Psoas muscle (tissue), 8 donors: ENCODE results near the gene RASSF8. TPM values are rescaled to one million over a fixed set of nuclear protein-coding genes. Genes with fewer than 3 reads are reported as not detected.
A peak's percentile ranks its signal among the peaks of the same experiment; 100 is the strongest.

ENCODE experiments used
- ATAC-seq, 4 donors: fragments of 200-7000 bp; cut with Tn5 transposase; one replicate each; pipeline ENCODE4 v1.9.1; 2020; ENCODE audit warnings: moderate library complexity in 3 of 4, mild to moderate bottlenecking in 2 of 4
- DNase-seq, 2 donors: peaks; one replicate each; pipeline ENCODE4 v3.0.0-alpha.2; 2020
- H3K27ac ChIP-seq: fragments of 200-600 bp; one replicate; pipeline ENCODE4 v1.8.0; 2022
- H3K27me3 ChIP-seq, 3 donors: fragments of 200-600 bp in 1 of 3; one replicate each; pipeline versions ENCODE4 v1.6.1 to v1.8.0; 2013 to 2022; ENCODE audit warnings: low read length in 2 of 3, mild to moderate bottlenecking in 2 of 3, moderate library complexity in 1 of 3; ENCODE audit not compliant: insufficient read depth in 3 of 3
- H3K36me3 ChIP-seq, 2 donors: fragments of 200-600 bp in 1 of 2; one replicate each; pipeline versions ENCODE4 v1.6.1 to v1.8.0; 2013 to 2022; ENCODE audit warnings: low read depth in 1 of 2, mild to moderate bottlenecking in 1 of 2, moderate library complexity in 1 of 2; ENCODE audit not compliant: insufficient read depth in 1 of 2
- H3K4me1 ChIP-seq: fragments of 200-600 bp; one replicate; pipeline ENCODE4 v1.8.0; 2022
- H3K4me3 ChIP-seq: fragments of 200-600 bp; one replicate; pipeline ENCODE4 v1.8.0; 2022; ENCODE audit warnings: mild to moderate bottlenecking
- H3K9me3 ChIP-seq: fragments of 200-600 bp; one replicate; pipeline ENCODE4 v1.8.0; 2022
- CTCF ChIP-seq: fragments of 200-600 bp; IDR thresholded peaks from one replicate; pipeline ENCODE4 v1.8.0; 2022; ENCODE audit warnings: antibody characterized with exemption
- WGBS, 3 donors: extraction: QIAGEN DNeasy Blood & Tissue Kit; methylation state at CpG; one replicate each; pipeline versions ENCODE4 v1.1.6 to v1.1.7; 2013; 5-methylcytosine and 5-hydroxymethylcytosine counted together
- intact Hi-C, 2 donors: fragments of 100-400 bp; cut with DNase I; formaldehyde crosslinking; loops; one replicate each; pipeline versions ENCODE4 v1.11.0 to v1.14.2; 2022
- polyA plus RNA-seq, 3 donors: library from polyadenylated mRNA; stranded (reverse); fragments of 200-250 nt; gene quantifications; one replicate each; pipeline ENCODE4 v1.2.3, GENCODE V29; 2013
- total RNA-seq, 4 donors: library from RNA; stranded (reverse); fragmentation: NEBNext Ultra II Directional in 2 of 4; extraction: Animal tissue kit (Norgen Biotek cat#: 25700) in 2 of 4; gene quantifications; one replicate each; pipeline versions ENCODE4 v1.2.1 to v1.2.4, GENCODE V29; 2021 to 2023
- donor health status: healthy with polysubstance abuse.
- donor health status: DM: no; HTN: no; CAD: no; lungs with moderate emphysema.
- donor health status: Bipolar disorder and iron deficiency.
- donor health status: healthy.
- donor health status: DM: yes; HTN: yes; CAD: no.
- donor health status: DM: no; HTN: no; CAD: no.
- donor health status: DM: no; HTN: no; CAD: no.
- donor health status: DM: yes; HTN: yes; CAD: no.

RASSF8 gene
- total and polyA plus RNA-seq, 7 donors = 7.7 to 80.3 (median 41.9) TPM

GRCh38 chr12:26106347-26106746 is 147.9 kb downstream of the RASSF8 start:
- WGBS, 3 donors = 22 to 25% (median 23%) methylated on average over 4 of the region's 4 CpGs
- ATAC-seq (peak in 2 of 4 donors; percentile 24 to 50), DNase-seq (peak; percentile 19 to 58)
- H3K4me3 ChIP-seq = no peak overlapping the region
- H3K9me3 ChIP-seq = no peaks in the 10 kb centered on the region
- intact Hi-C loops = no loop called here
- TF ChIP-seq CTCF = no peak
- H3K27ac ChIP-seq = peak overlapping the region; percentile 59
- peaks cover 47% of the 10 kb centered on the region for H3K4me1 ChIP-seq
- H3K27me3 ChIP-seq = no peaks in the 10 kb centered on the region
- H3K36me3 ChIP-seq = no peaks in the 10 kb centered on the region

GRCh38 chr12:26108915-26109314 is 150.4 kb downstream of the RASSF8 start:
- no peak for TF ChIP-seq CTCF
- peak overlapping the region; percentile 90 for H3K27ac ChIP-seq
- no peaks in the 10 kb centered on the region for H3K9me3 ChIP-seq
- DNase-seq = no peak
- intact Hi-C loops = no loop called here
- ATAC-seq = peak; percentile 50 to 80 (median 68)
- H3K27me3 ChIP-seq = no peaks in the 10 kb centered on the region
- peak overlapping the region; percentile 8 for H3K4me3 ChIP-seq
- no peaks in the 10 kb centered on the region for H3K36me3 ChIP-seq
- peaks cover 57% of the 10 kb centered on the region for H3K4me1 ChIP-seq
- 17 to 23% (median 22%) methylated on average over 2 of the region's 2 CpGs for WGBS, 3 donors

GRCh38 chr12:26109343-26109881 is 150.9 kb downstream of the RASSF8 start:
- Histone ChIP-seq H3K27me3 (no peaks in the 10 kb centered on the region), H3K36me3 (no peaks in the 10 kb centered on the region), H3K4me3 (peak overlapping the region; percentile 8), H3K4me1 (peaks cover 57% of the 10 kb centered on the region), H3K9me3 (no peaks in the 10 kb centered on the region), H3K27ac (peak overlapping the region; percentile 90)
- intact Hi-C loops = no loop called here
- ATAC-seq = peak in 3 of 4 donors; percentile 15 to 38 (median 26)
- TF ChIP-seq CTCF = no peak
- WGBS, 3 donors = 21 to 29% (median 23%) methylated on average over 10 of the region's 10 CpGs
- peak; percentile 54 to 80 for DNase-seq

- H3K27me3 ChIP-seq = no peaks in the 10 kb centered on the region
- peaks cover 66% of the 10 kb centered on the region for H3K4me1 ChIP-seq
- no peak for ATAC-seq
- no peak for DNase-seq
- no peaks in the 10 kb centered on the region for H3K9me3 ChIP-seq
- peak overlapping the region; percentile 90 for H3K27ac ChIP-seq
- 71 to 80% (median 77%) methylated on average over 6 of the region's 6 CpGs for WGBS, 3 donors
- TF ChIP-seq CTCF = no peak
- no peaks in the 10 kb centered on the region for H3K36me3 ChIP-seq
- no peak overlapping the region for H3K4me3 ChIP-seq
- intact Hi-C loops = no loop called here
Measured at GRCh38 chr12:26112232-26112631, 153.8 kb downstream of the RASSF8 start.

- H3K9me3 ChIP-seq = no peaks in the 10 kb centered on the region
- peak overlapping the region; percentile 61 for H3K4me3 ChIP-seq
- 44 to 50% (median 46%) methylated on average over 8 of the region's 8 CpGs for WGBS, 3 donors
- peaks cover 66% of the 10 kb centered on the region for H3K4me1 ChIP-seq
- intact Hi-C loops = no loop called here
- H3K36me3 ChIP-seq = no peaks in the 10 kb centered on the region
- no peaks in the 10 kb centered on the region for H3K27me3 ChIP-seq
- no peak for DNase-seq
- peak overlapping the region; percentile 90 for H3K27ac ChIP-seq
- TF ChIP-seq CTCF = no peak
- ATAC-seq = no peak
Measured at GRCh38 chr12:26112703-26113147, 154.2 kb downstream of the RASSF8 start.
